GM21529 (cell line): Measurements from ENCODE around the gene TCEAL3.
"Not testable (repeated sequence)": the region's sequence is repeated elsewhere in the genome, so short reads cannot be mapped to it uniquely, and the experiment has no call there.

Experiments
- ATAC-seq: cut with Tn5 transposase; IDR thresholded peaks from one replicate; pipeline ENCODE4 v1.9.1; 2021; ENCODE audit not compliant: unreplicated experiment

The TCEAL3 gene

GRCh38 chrX:103607364-103608305, at the start of gene TCEAL3:
Gene TCEAL3, plus strand, starts transcription at chrX:103607963. Its CDS starts 1,102 bp downstream, at chrX:103609065.
- peak; percentile 75 for ATAC-seq

- no peak for ATAC-seq
Measured at GRCh38 chrX:103560256-103560655, 47.5 kb upstream of the TCEAL3 start.

GRCh38 chrX:103562801-103563200, 45.0 kb upstream of the TCEAL3 start:
- ATAC-seq, result no peak

- ATAC-seq, result peak; percentile 76
Measured at GRCh38 chrX:103565197-103565596, 42.6 kb upstream of the TCEAL3 start.

- peak; percentile 40 for ATAC-seq
Measured at GRCh38 chrX:103565752-103566151, 42.0 kb upstream of the TCEAL3 start.

- no peak for ATAC-seq
Measured at GRCh38 chrX:103571121-103571520, 36.6 kb upstream of the TCEAL3 start.

- no peak for ATAC-seq
Measured at GRCh38 chrX:103571726-103572125, 36.0 kb upstream of the TCEAL3 start.

- no peak for ATAC-seq
Measured at GRCh38 chrX:103573202-103573601, 34.6 kb upstream of the TCEAL3 start.

- ATAC-seq, result no peak
Measured at GRCh38 chrX:103584596-103584995, 23.2 kb upstream of the TCEAL3 start.

GRCh38 chrX:103585411-103586313, 22.1 kb upstream of the TCEAL3 start, which contains the start of gene TCEAL4:
Gene TCEAL4, plus strand, starts transcription at chrX:103585515. Its CDS starts 1,161 bp downstream, at chrX:103586676.
- ATAC-seq, result peak; percentile 92

- peak; percentile 4 for ATAC-seq
Measured at GRCh38 chrX:103586314-103586646, 21.5 kb upstream of the TCEAL3 start.

GRCh38 chrX:103586659-103587058, 21.1 kb upstream of the TCEAL3 start:
- ATAC-seq, result no peak

- not testable (repeated sequence) for ATAC-seq
Measured at GRCh38 chrX:103592295-103592694, 15.5 kb upstream of the TCEAL3 start.

GRCh38 chrX:103595202-103595601, 12.6 kb upstream of the TCEAL3 start:
- not testable (repeated sequence) for ATAC-seq

- peak; percentile 14 for ATAC-seq
Measured at GRCh38 chrX:103608306-103608963, 672 bp downstream of the TCEAL3 start.

- ATAC-seq, result no peak
Measured at GRCh38 chrX:103610282-103610681, 2.5 kb downstream of the TCEAL3 start.

GRCh38 chrX:103613362-103613890, 5.7 kb downstream of the TCEAL3 start:
- ATAC-seq, result no peak

- no peak for ATAC-seq
Measured at GRCh38 chrX:103614999-103615398, 7.2 kb downstream of the TCEAL3 start.

GRCh38 chrX:103615781-103616371, 8.1 kb downstream of the TCEAL3 start:
- no peak for ATAC-seq

GRCh38 chrX:103616676-103617186, 9.0 kb downstream of the TCEAL3 start:
- no peak for ATAC-seq
